Measurements from ENCODE around the gene CTNNBL1. TPM values are rescaled to one million over a fixed set of nuclear protein-coding genes. Genes with fewer than 3 reads are reported as not detected.
"Not testable (repeated sequence)": the region's sequence is repeated elsewhere in the genome, so short reads cannot be mapped to it uniquely, and the experiment has no call there.

CTNNBL1 gene
- total and polyA plus RNA-seq, 8 donors, result 10.5 to 148 (median 42.0) TPM

DNA sequence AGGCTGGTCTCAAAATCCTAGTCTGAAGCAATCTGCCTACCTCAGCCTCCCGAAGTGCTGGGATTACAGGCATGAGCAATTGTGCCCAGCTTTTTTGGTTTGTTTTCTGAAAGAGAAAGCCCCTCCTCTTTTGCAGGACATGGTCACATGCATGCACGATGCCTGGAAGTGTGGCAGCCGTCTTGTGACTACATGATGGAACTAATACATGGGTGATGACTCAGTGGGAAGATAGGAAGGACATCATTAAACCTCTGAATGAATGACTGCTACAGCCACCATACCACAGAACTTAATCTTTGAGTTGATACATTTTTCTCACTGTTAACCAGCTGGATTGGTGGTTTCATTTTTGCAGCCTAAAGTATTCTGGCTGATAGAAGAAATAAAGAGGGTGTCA is 13.4 kb upstream of the CTNNBL1 start:
- Histone ChIP-seq H3K4me1 (no peaks in the 10 kb centered on the region), H3K4me3 (no peak overlapping the region), H3K36me3 (no peaks in the 10 kb centered on the region), H3K9me3 (no peaks in the 10 kb centered on the region), H3K27me3 (peaks cover 0 to 54% (median 5%) of the 10 kb centered on the region in 3 donors), H3K27ac (no peak overlapping the region)
- WGBS, 5 donors, result 32 to 49% (median 33%) methylated on average over 3 of the region's 3 CpGs
- TF ChIP-seq POLR2A (IDR thresholded peaks at IDR 0.05) (no peak), POLR2AphosphoS5 (IDR thresholded peaks at IDR 0.05) (no peak), EP300 (IDR thresholded peaks at IDR 0.05) (no peak)
- TF ChIP-seq, protein P1, sequence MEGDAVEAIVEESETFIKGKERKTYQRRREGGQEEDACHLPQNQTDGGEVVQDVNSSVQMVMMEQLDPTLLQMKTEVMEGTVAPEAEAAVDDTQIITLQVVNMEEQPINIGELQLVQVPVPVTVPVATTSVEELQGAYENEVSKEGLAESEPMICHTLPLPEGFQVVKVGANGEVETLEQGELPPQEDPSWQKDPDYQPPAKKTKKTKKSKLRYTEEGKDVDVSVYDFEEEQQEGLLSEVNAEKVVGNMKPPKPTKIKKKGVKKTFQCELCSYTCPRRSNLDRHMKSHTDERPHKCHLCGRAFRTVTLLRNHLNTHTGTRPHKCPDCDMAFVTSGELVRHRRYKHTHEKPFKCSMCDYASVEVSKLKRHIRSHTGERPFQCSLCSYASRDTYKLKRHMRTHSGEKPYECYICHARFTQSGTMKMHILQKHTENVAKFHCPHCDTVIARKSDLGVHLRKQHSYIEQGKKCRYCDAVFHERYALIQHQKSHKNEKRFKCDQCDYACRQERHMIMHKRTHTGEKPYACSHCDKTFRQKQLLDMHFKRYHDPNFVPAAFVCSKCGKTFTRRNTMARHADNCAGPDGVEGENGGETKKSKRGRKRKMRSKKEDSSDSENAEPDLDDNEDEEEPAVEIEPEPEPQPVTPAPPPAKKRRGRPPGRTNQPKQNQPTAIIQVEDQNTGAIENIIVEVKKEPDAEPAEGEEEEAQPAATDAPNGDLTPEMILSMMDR (IDR thresholded peaks at IDR 0.05), result no peak
- no peak for DNase-seq
- intact Hi-C loops (cut with DNase I; ENCODE audit: low total_unique reads), result no loop called here

- intact Hi-C loops (cut with DNase I; ENCODE audit: low total_unique reads), result no loop called here
- Histone ChIP-seq H3K4me1 (no peaks in the 10 kb centered on the region), H3K27me3 (peaks cover 0 to 54% (median 5%) of the 10 kb centered on the region in 3 donors), H3K27ac (no peak overlapping the region), H3K4me3 (no peak overlapping the region), H3K36me3 (no peaks in the 10 kb centered on the region), H3K9me3 (no peaks in the 10 kb centered on the region)
- WGBS, 5 donors, result 68 to 76% (median 72%) methylated on average over 10 of the region's 10 CpGs
- TF ChIP-seq, protein P1 (IDR thresholded peaks at IDR 0.05), result no peak
- no peak for TF ChIP-seq EP300 (IDR thresholded peaks at IDR 0.05)
- no peak for TF ChIP-seq POLR2AphosphoS5 (IDR thresholded peaks at IDR 0.05)
- no peak for TF ChIP-seq POLR2A (IDR thresholded peaks at IDR 0.05)
- DNase-seq, result no peak
Observed at GRCh38 chr20:37681384-37682112, 12.3 kb upstream of the CTNNBL1 start.

GRCh38 chr20:37683146-37683545 is 10.7 kb upstream of the CTNNBL1 start:
- intact Hi-C loops (cut with DNase I; ENCODE audit: low total_unique reads); DNase-seq; H3K9me3 ChIP-seq; H3K27ac ChIP-seq; H3K36me3 ChIP-seq; H3K4me3 ChIP-seq; H3K4me1 ChIP-seq: not testable (repeated sequence)
- H3K27me3 ChIP-seq, result peaks cover 0 to 48% (median 4%) of the 10 kb centered on the region in 3 donors
- WGBS, 5 donors, result 57 to 70% (median 62%) methylated on average over 8 to 9 of the region's 9 CpGs

DNA sequence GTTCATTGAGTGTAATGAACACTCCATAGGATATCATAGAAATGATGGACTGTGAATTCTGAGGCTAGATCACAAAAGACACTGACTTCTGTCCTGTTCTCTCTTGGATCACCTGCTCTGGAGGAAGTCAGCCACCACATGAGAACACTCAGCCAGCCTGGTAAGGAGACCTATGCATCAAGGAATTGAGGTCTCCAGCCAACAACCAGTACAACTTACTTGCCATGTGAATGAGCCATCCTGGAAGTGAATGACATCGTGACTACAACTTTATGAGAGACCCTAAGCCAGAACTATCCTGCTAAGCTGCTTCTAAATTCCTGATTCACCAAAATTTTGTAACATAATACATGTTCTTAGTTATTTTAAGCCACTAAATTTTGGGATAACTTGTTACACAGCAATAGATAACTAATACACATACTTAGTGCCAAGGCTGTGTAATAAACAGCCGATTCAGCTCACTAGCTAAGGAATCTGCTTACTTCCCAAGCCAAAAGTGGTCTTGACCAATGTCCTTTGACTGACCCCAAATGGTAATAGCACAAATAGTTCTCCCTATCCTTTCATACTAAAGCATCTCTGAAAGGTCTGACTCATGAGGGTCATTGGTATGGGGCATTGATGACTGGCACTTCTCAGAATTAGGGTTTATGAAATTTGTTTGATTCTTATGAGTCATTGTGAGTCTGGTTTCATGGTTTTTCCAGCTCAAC is 6.9 kb upstream of the CTNNBL1 start:
- Histone ChIP-seq H3K27ac (no peak overlapping the region), H3K27me3 (peaks cover 0 to 30% (median 0%) of the 10 kb centered on the region in 3 donors), H3K36me3 (no peaks in the 10 kb centered on the region), H3K4me1 (no peaks in the 10 kb centered on the region), H3K4me3 (no peak overlapping the region), H3K9me3 (no peaks in the 10 kb centered on the region)
- WGBS, 5 donors, result 75 to 94% (median 89%) methylated on average over 2 of the region's 2 CpGs
- intact Hi-C loops (cut with DNase I; ENCODE audit: low total_unique reads), result no loop called here
- no peak for DNase-seq
- no peak for TF ChIP-seq POLR2A (IDR thresholded peaks at IDR 0.05)
- TF ChIP-seq, protein P1 (IDR thresholded peaks at IDR 0.05), result no peak
- TF ChIP-seq POLR2AphosphoS5 (IDR thresholded peaks at IDR 0.05), result no peak
- no peak for TF ChIP-seq EP300 (IDR thresholded peaks at IDR 0.05)

- DNase-seq, result no peak
- Histone ChIP-seq H3K27me3 (peaks cover 0 to 26% (median 0%) of the 10 kb centered on the region in 3 donors), H3K36me3 (no peaks in the 10 kb centered on the region), H3K4me1 (no peaks in the 10 kb centered on the region), H3K4me3 (no peak overlapping the region), H3K27ac (no peak overlapping the region), H3K9me3 (no peaks in the 10 kb centered on the region)
- no peak for TF ChIP-seq POLR2AphosphoS5 (IDR thresholded peaks at IDR 0.05)
- TF ChIP-seq EP300 (IDR thresholded peaks at IDR 0.05), result no peak
- 59 to 80% (median 71%) methylated on average over 3 of the region's 3 CpGs for WGBS, 5 donors
- intact Hi-C loops (cut with DNase I; ENCODE audit: low total_unique reads), result no loop called here
Observed at GRCh38 chr20:37687478-37687805, 6.4 kb upstream of the CTNNBL1 start.

All from stomach (tissue), 9 donors.